GM21529 (cell line): ENCODE results near the gene RMC1.

Experiments used
- ATAC-seq: cut with Tn5 transposase; IDR thresholded peaks from one replicate; pipeline ENCODE4 v1.9.1; 2021; ENCODE audit not compliant: unreplicated experiment

The RMC1 gene

GRCh38 chr18:23580677-23581367 lies 77.5 kb downstream of the RMC1 start:
- ATAC-seq = no peak
